ENCODE measurements around the gene ZFAND2A. TPM values are rescaled to one million over a fixed set of nuclear protein-coding genes. Genes with fewer than 3 reads are reported as not detected.

Gene ZFAND2A
- total and polyA plus RNA-seq, 2 of the 8 experiments (the other 6 are each of a cell fraction or from before 2014, with no cell fraction given): 16.6 to 20.3 TPM

GRCh38 chr7:1124816-1125602 lies 35.0 kb downstream of the ZFAND2A start:
- Histone ChIP-seq H2BK12ac (ENCODE audit: low read depth, low read length) (no peak overlapping the region), H3K9me3 (ENCODE audit: insufficient read depth in 2 of 2, low read depth in 1 of 2, low read length in 1 of 2) (no peaks in the 10 kb centered on the region), H3K23me2 (ENCODE audit: low read depth, low read length) (no peaks in the 10 kb centered on the region), H3K56ac (replicated peaks; ENCODE audit: insufficient read length, low read depth, low read length) (peak overlapping the region; percentile 30), H2BK120ac (replicated peaks; ENCODE audit: low read depth, low read length) (no peak overlapping the region), H2BK20ac (ENCODE audit: low read length) (no peak overlapping the region), H2AFZ (ENCODE audit: low read length) (no peak overlapping the region), H3K14ac (ENCODE audit: insufficient read length) (no peak overlapping the region), H3K27ac (ENCODE audit: low read depth, low read length) (no peak overlapping the region), H3K4me3 (ENCODE audit: extremely low read depth in 1 of 4, insufficient read depth in 2 of 4, low read depth in 3 of 4, low read length in 4 of 4) (no peak overlapping the region), H3K27me3 (replicated peaks in 1 of 4; ENCODE audit: control insufficient read depth in 3 of 4, extremely low read depth in 1 of 4, insufficient read depth in 3 of 4, low read length in 3 of 4) (no peaks in the 10 kb centered on the region), H3K79me2 (ENCODE audit: control insufficient read depth in 1 of 2, insufficient read depth in 2 of 2, low read length in 2 of 2) (peaks cover 0 to 38% of the 10 kb centered on the region in 2 experiments; a peak in 2 of 4 replicates), H3K9ac (replicated peaks in 1 of 4; ENCODE audit: extremely low read depth in 1 of 4, low read depth in 3 of 4, low read length in 3 of 4) (no peak overlapping the region), H3K4me2 (ENCODE audit: insufficient read depth in 1 of 2, low read depth in 2 of 2, low read length in 2 of 2) (no peak overlapping the region), H2BK5ac (ENCODE audit: low read depth, low read length) (0 out of 2 replicates have a peak overlapping the region, but pooled peaks have one; percentile 16), H3K23ac (ENCODE audit: insufficient read length) (no peak overlapping the region), H4K20me1 (replicated peaks in 1 of 2; ENCODE audit: control insufficient read depth in 1 of 2, insufficient read depth in 2 of 2, low read length in 2 of 2) (peaks cover 7 to 13% of the 10 kb centered on the region in 2 experiments), H2AK5ac (ENCODE audit: low read depth, low read length) (no peak overlapping the region), H3K18ac (ENCODE audit: extremely low read depth, low read length) (no peak overlapping the region), H2BK15ac (ENCODE audit: low read length) (no peak overlapping the region; the same call in 1 of the 2 replicates), H4K8ac (ENCODE audit: extremely low read depth, insufficient read depth, low read length) (no peak overlapping the region; the same call in 1 of the 2 replicates), H4K91ac (replicated peaks; ENCODE audit: insufficient read length, low read length) (no peak overlapping the region), H4K5ac (ENCODE audit: insufficient read length, low read depth, low read length) (no peak overlapping the region), H3K79me1 (ENCODE audit: low read depth, low read length) (peaks cover 5% of the 10 kb centered on the region; the same call in 1 of the 2 replicates), H3K4ac (replicated peaks; ENCODE audit: insufficient read length, low read depth, low read length) (no peak overlapping the region), H3K36me3 (ENCODE audit: control insufficient read depth in 2 of 4, insufficient read depth in 4 of 4, low read length in 3 of 4) (peaks cover 0 to 14% (median 5%) of the 10 kb centered on the region in 4 experiments; a peak in 3 of 8 replicates), H3K4me1 (replicated peaks in 1 of 4; ENCODE audit: control insufficient read depth in 3 of 4, insufficient read depth in 4 of 4, low read length in 3 of 4) (peaks cover 0 to 14% (median 8%) of the 10 kb centered on the region in 4 experiments; a peak in 6 of 7 replicates)
- TF ChIP-seq KDM1A (IDR thresholded peaks at IDR 0.05; ENCODE audit: borderline replicate concordance, low read length) (no peak), NRF1 (IDR thresholded peaks at IDR 0.05; ENCODE audit: low read depth, low read length) (no peak), CHD2 (IDR thresholded peaks at IDR 0.05; ENCODE audit: low read length) (no peak), SP4 (IDR thresholded peaks at IDR 0.05; ENCODE audit: low read length) (no peak), KDM5A (IDR thresholded peaks at IDR 0.05; ENCODE audit: low read length) (no peak), EP300 (IDR thresholded peaks at IDR 0.05; ENCODE audit: borderline replicate concordance in 1 of 2, low read depth in 2 of 2, low read length in 2 of 2) (no peak), SIX5 (IDR thresholded peaks at IDR 0.05; ENCODE audit: low read depth, low read length) (no peak), CTCF (IDR thresholded peaks at IDR 0.05; ENCODE audit: control extremely low read depth in 1 of 3, insufficient read depth in 1 of 3, low read depth in 1 of 3, low read length in 3 of 3) (no peak), BRCA1 (IDR thresholded peaks at IDR 0.05; ENCODE audit: low read depth, low read length) (no peak), SP1 (IDR thresholded peaks at IDR 0.05; ENCODE audit: low read depth, low read length) (no peak)
- WGBS, 2 experiments (ENCODE audit: extremely low coverage in 1 of 2, insufficient coverage in 1 of 2, insufficient read length in 1 of 2, insufficient replicate concordance in 2 of 2, low coverage in 1 of 2, low lambda C conversion rate in 2 of 2, missing lambda C conversion rate in 1 of 2): 94% methylated on average over 22 of the region's 23 CpGs; no CpG with 5 or more reads in 1 of the 2 experiments
- ChIA-PET CTCF (ENCODE audit: partially characterized antibody) (interaction anchor here (0.8 to 3.6 kb wide), 16 partner anchors 11 to 132 kb away, joined by 3 to 14 read pairs (median 4); partner anchors contain the start of gene GPER1), POLR2A (ENCODE audit: partially characterized antibody) (interaction anchor here (1.3 to 2.7 kb wide), 2 partner anchors 13 to 450 kb away, joined by 3 to 15 read pairs; a partner anchor contains a TSS)
- FAIRE-seq (no peak), DNase-seq (ENCODE audit: low read depth in 1 of 2, low spot score in 2 of 2) (no peak)
